Liver (tissue), 3 donors: ENCODE results near the gene ITGBL1.

ENCODE experiments used
- CTCF ChIP-seq: fragments of 150-350 bp; IDR thresholded peaks from 2 replicates; pipeline ENCODE4 v1.5.1; 2017; ENCODE audit warnings: improper control_type of control experiment, low read depth, low read length; ENCODE audit not compliant: missing input control
- EGR1 ChIP-seq, 2 donors: IDR thresholded peaks; 2 replicates each; pipeline ENCODE4 v1.6.1; 2016 to 2018; ENCODE audit warnings: antibody characterized with exemption in 2 of 2, low read depth in 2 of 2
- GABPA ChIP-seq, 2 donors: IDR thresholded peaks in 1 of 2; conservative IDR thresholded peaks in 1 of 2; 2 replicates each; pipeline ENCODE4 v1.6.1; 2016; ENCODE audit warnings: antibody characterized with exemption in 2 of 2, mild to moderate bottlenecking in 1 of 2, moderate library complexity in 1 of 2
- HNF4A ChIP-seq, 2 donors: conservative IDR thresholded peaks; 2 replicates each; pipeline ENCODE4 v1.6.1; 2016; ENCODE audit warnings: antibody characterized with exemption in 2 of 2, mild to moderate bottlenecking in 2 of 2
- JUND ChIP-seq, 2 donors: IDR thresholded peaks; 2 replicates each; pipeline ENCODE4 v1.6.1; 2016; ENCODE audit warnings: antibody characterized with exemption in 2 of 2
- MAX ChIP-seq: IDR thresholded peaks from 2 replicates; pipeline ENCODE4 v1.6.1; 2016; ENCODE audit warnings: antibody characterized with exemption
- RAD21 ChIP-seq, 2 donors: IDR thresholded peaks; 2 replicates each; pipeline ENCODE4 v1.6.1; 2016; ENCODE audit warnings: antibody characterized with exemption in 2 of 2, mild to moderate bottlenecking in 2 of 2
- SP1 ChIP-seq: IDR thresholded peaks from 2 replicates; pipeline ENCODE4 v1.6.1; 2018; ENCODE audit warnings: antibody characterized with exemption, mild to moderate bottlenecking
- TAF1 ChIP-seq: conservative IDR thresholded peaks from 2 replicates; pipeline ENCODE4 v1.6.1; 2016; ENCODE audit warnings: antibody characterized with exemption, mild to moderate bottlenecking
- YY1 ChIP-seq: IDR thresholded peaks from 2 replicates; pipeline ENCODE4 v1.6.1; 2016; ENCODE audit warnings: antibody characterized with exemption, mild to moderate bottlenecking
- donor health status: healthy.
- donor health status: healthy.

GRCh38 chr13:101555610-101556009 lies 103.1 kb downstream of the ITGBL1 start:
- TF ChIP-seq JUND (IDR thresholded peaks at IDR 0.05) = no peak
- TF ChIP-seq RAD21 (IDR thresholded peaks at IDR 0.05) = no peak
- TF ChIP-seq CTCF = no peak
- TF ChIP-seq HNF4A (conservative IDR thresholded peaks at IDR 0.05) = no peak
- no peak for TF ChIP-seq EGR1 (IDR thresholded peaks at IDR 0.05; ENCODE audit: low read depth in 2 of 2)
- TF ChIP-seq SP1 = no peak
- no peak for TF ChIP-seq GABPA (IDR thresholded peaks at IDR 0.05 in 1 of 2, conservative IDR thresholded peaks at IDR 0.05 in 1 of 2)
- TF ChIP-seq TAF1 = no peak
- no peak for TF ChIP-seq MAX
- no peak for TF ChIP-seq YY1
